IMR-90 (cell line): Measurements from ENCODE around the gene ORC4. TPM values are rescaled to one million over a fixed set of nuclear protein-coding genes. Genes with fewer than 3 reads are reported as not detected.

ENCODE experiments used
- ATAC-seq: fragments of 200-7000 bp; cut with Tn5 transposase; 2 replicates; pipeline ENCODE4 v1.9.1; 2020; ENCODE audit warnings: low read depth, mild to moderate bottlenecking, moderate library complexity
- BruUV-seq: library from RNA; stranded (reverse); fragments of 400-500 nt; replicated peaks from 2 replicates; lab custom pipeline; 2021; lab: Mats Ljungman, UMichigan
- CTCF ChIA-PET: fragments of 300-600 bp; formaldehyde crosslinking; extraction: SDS; loops from one replicate; lab custom pipeline; 2021; ENCODE audit warnings: antibody characterized with exemption; lab: Yijun Ruan, JAX
- POLR2A ChIA-PET: fragments of 300-600 bp; sonication (Branson Sonifier 250); formaldehyde crosslinking; loops from one replicate; lab custom pipeline; 2022; ENCODE audit warnings: antibody characterized with exemption; ENCODE audit not compliant: unreplicated experiment; lab: Charles Lee
- DNase-seq: peaks from one replicate; pipeline ENCODE4 v3.0.0; 2013
- H2AFZ ChIP-seq: replicated peaks from 2 replicates; pipeline ENCODE3; 2013; ENCODE audit warnings: low read length, mild to moderate bottlenecking; ENCODE audit not compliant: poor library complexity
- H2AK5ac ChIP-seq: 2 replicates; pipeline ENCODE4 v1.6.1; 2013; ENCODE audit warnings: low read depth, low read length, inconsistent platforms
- H2AK9ac ChIP-seq: replicated peaks from 2 replicates; pipeline ENCODE3; 2013; ENCODE audit warnings: mild to moderate bottlenecking, low read depth, low read length, moderate library complexity; ENCODE audit not compliant: poor library complexity
- H2BK120ac ChIP-seq: 2 replicates; pipeline ENCODE4 v1.6.1; 2013; ENCODE audit warnings: low read depth, low read length, inconsistent platforms
- H2BK15ac ChIP-seq: 3 replicates; pipeline ENCODE4 v1.6.1; 2013; ENCODE audit warnings: low read depth, low read length, inconsistent platforms
- H2BK20ac ChIP-seq: 2 replicates; pipeline ENCODE4 v1.6.1; 2013; ENCODE audit warnings: low read depth, mild to moderate bottlenecking, inconsistent platforms, low read length, moderate library complexity
- H2BK5ac ChIP-seq: 2 replicates; pipeline ENCODE4 v1.6.1; 2013; ENCODE audit warnings: mild to moderate bottlenecking, low read depth, low read length, inconsistent platforms; ENCODE audit not compliant: poor library complexity, severe bottlenecking
- H3K14ac ChIP-seq: replicated peaks from 2 replicates; pipeline ENCODE4 v1.6.1; 2013; ENCODE audit warnings: low read depth, low read length, inconsistent platforms
- H3K18ac ChIP-seq: 2 replicates; pipeline ENCODE4 v1.6.1; 2013; ENCODE audit warnings: low read depth, low read length, control low read depth
- H3K23ac ChIP-seq: 2 replicates; pipeline ENCODE4 v1.6.1; 2013; ENCODE audit warnings: low read depth, low read length, inconsistent platforms
- H3K27ac ChIP-seq: 2 replicates; pipeline ENCODE4 v1.5.1; 2013; ENCODE audit warnings: mild to moderate bottlenecking, control low read depth, low read length; ENCODE audit not compliant: insufficient read depth
- H3K27me3 ChIP-seq: 2 replicates; pipeline ENCODE4 v1.6.1; 2013; ENCODE audit warnings: low read length; ENCODE audit not compliant: control insufficient read depth, insufficient read depth
- H3K36me3 ChIP-seq: 2 replicates; pipeline ENCODE4 v1.6.1; 2013; ENCODE audit warnings: low read length, mixed read lengths; ENCODE audit not compliant: control insufficient read depth, insufficient read depth
- H3K4ac ChIP-seq: 2 replicates; pipeline ENCODE4 v1.6.1; 2013; ENCODE audit warnings: low read depth, low read length, inconsistent platforms
- H3K4me1 ChIP-seq: 2 replicates; pipeline ENCODE4 v1.6.1; 2013; ENCODE audit warnings: low read length, mixed read lengths; ENCODE audit not compliant: control insufficient read depth, insufficient read depth
- H3K4me2 ChIP-seq: 2 replicates; pipeline ENCODE4 v1.6.1; 2013; ENCODE audit warnings: low read depth, mild to moderate bottlenecking, control low read depth, low read length, moderate library complexity
- H3K4me3 ChIP-seq: 2 replicates; pipeline ENCODE4 v1.5.1; 2013; ENCODE audit warnings: low read depth, mild to moderate bottlenecking, control low read depth, low read length, moderate library complexity; ENCODE audit not compliant: insufficient read depth
- H3K56ac ChIP-seq: 2 replicates; pipeline ENCODE4 v1.6.1; 2013; ENCODE audit warnings: low read length, inconsistent platforms; ENCODE audit not compliant: insufficient read depth; ENCODE audit errors: extremely low read depth
- H3K79me1 ChIP-seq, 2 experiments: 2 replicates each; pipeline ENCODE4 v1.6.1; 2013; ENCODE audit warnings: low read length in 2 of 2, inconsistent platforms in 1 of 2, low read depth in 1 of 2
- H3K9ac ChIP-seq: 2 replicates; pipeline ENCODE4 v1.6.1; 2013; ENCODE audit warnings: low read depth, low read length, control low read depth
- H3K9me1 ChIP-seq: 2 replicates; pipeline ENCODE4 v1.6.1; 2013; ENCODE audit warnings: low read length, inconsistent platforms; ENCODE audit not compliant: insufficient read depth
- H3K9me3 ChIP-seq: 2 replicates; pipeline ENCODE4 v1.6.1; 2013; ENCODE audit warnings: low read length; ENCODE audit not compliant: control insufficient read depth, insufficient read depth
- H4K20me1 ChIP-seq: 2 replicates; pipeline ENCODE4 v1.6.1; 2013; ENCODE audit warnings: low read length, inconsistent platforms; ENCODE audit not compliant: insufficient read depth
- H4K5ac ChIP-seq: 2 replicates; pipeline ENCODE4 v1.6.1; 2013; ENCODE audit warnings: mild to moderate bottlenecking, low read depth, low read length, control low read depth
- H4K8ac ChIP-seq, 2 experiments: 2 replicates each; pipeline ENCODE4 v1.6.1; 2013; ENCODE audit warnings: low read depth in 2 of 2, low read length in 2 of 2, control low read depth in 1 of 2, inconsistent platforms in 1 of 2
- H4K91ac ChIP-seq: 2 replicates; pipeline ENCODE4 v1.6.1; 2013; ENCODE audit warnings: low read depth, low read length, inconsistent platforms; ENCODE audit not compliant: insufficient read depth
- BHLHE40 ChIP-seq: fragments of 150-350 bp; IDR thresholded peaks from 2 replicates; pipeline ENCODE4 v1.6.1; 2016; ENCODE audit warnings: mild to moderate bottlenecking, low read depth, low read length
- CEBPB ChIP-seq: IDR thresholded peaks from 2 replicates; pipeline ENCODE4 v1.6.1; 2012; ENCODE audit warnings: low read depth, low read length, improper control_type of control experiment
- CTCF ChIP-seq: conservative IDR thresholded peaks from 2 replicates; pipeline ENCODE4 v1.5.1; 2012; ENCODE audit warnings: mild to moderate bottlenecking, low read depth, low read length, improper control_type of control experiment
- ELK1 ChIP-seq: fragments of 150-350 bp; IDR thresholded peaks from 2 replicates; pipeline ENCODE4 v1.6.1; 2016; ENCODE audit warnings: low read depth, mild to moderate bottlenecking, low read length, moderate library complexity, borderline replicate concordance
- MAZ ChIP-seq: IDR thresholded peaks from 2 replicates; pipeline ENCODE4 v1.6.1; 2012; ENCODE audit warnings: low read depth, mild to moderate bottlenecking, low read length, improper control_type of control experiment, moderate library complexity, borderline replicate concordance
- MXI1 ChIP-seq: IDR thresholded peaks from 2 replicates; pipeline ENCODE4 v1.6.1; 2012; ENCODE audit warnings: low read depth, mild to moderate bottlenecking, low read length, moderate library complexity, borderline replicate concordance
- POLR2A ChIP-seq: IDR thresholded peaks from 2 replicates; pipeline ENCODE4 v1.6.1; 2012; ENCODE audit warnings: mild to moderate bottlenecking, low read depth, low read length
- RAD21 ChIP-seq: IDR thresholded peaks from 2 replicates; pipeline ENCODE4 v1.6.1; 2012; ENCODE audit warnings: low read length, improper control_type of control experiment
- RCOR1 ChIP-seq: IDR thresholded peaks from 2 replicates; pipeline ENCODE4 v1.6.1; 2012; ENCODE audit warnings: mild to moderate bottlenecking, low read length, improper control_type of control experiment; ENCODE audit not compliant: insufficient replicate concordance
- RFX5 ChIP-seq: IDR thresholded peaks from 2 replicates; pipeline ENCODE4 v1.8.0; 2012; ENCODE audit warnings: low read depth, mild to moderate bottlenecking, low read length, moderate library complexity
- dilution Hi-C: fragments of 300-500 bp; cut with HindIII; formaldehyde crosslinking; loops from one replicate; pipeline ENCODE4 v1.14.3; 2018; ENCODE audit warnings: low sequenced_read_pairs; ENCODE audit not compliant: unreplicated experiment
- in situ Hi-C: fragments of 300-500 bp; cut with MboI; formaldehyde crosslinking; loops from 3 replicates; pipeline ENCODE4 v1.14.3; 2019; ENCODE audit warnings: low sequenced_read_pairs, inconsistent platforms, mixed read lengths
- intact Hi-C: fragments of 100-400 bp; cut with micrococcal nuclease; formaldehyde crosslinking; loops from 2 replicates; pipeline ENCODE4 v1.10.0; 2022
- polyA plus RNA-seq, 3 experiments: library from polyadenylated mRNA; depleted of rRNA; stranded (reverse); fragments of >200 nt; gene quantifications; 2 replicates each; pipeline ENCODE4 v1.2.3, GENCODE V29; 2012; ENCODE audit warnings: low replicate concordance in 1 of 3
- total RNA-seq: library from RNA; depleted of rRNA; stranded (reverse); fragments of >200 nt; gene quantifications from 2 replicates; pipeline ENCODE4 v1.2.3, GENCODE V29; 2012

The ORC4 gene
- total and polyA plus RNA-seq, 2 of the 4 experiments (the other 2 are of a cell fraction): 20.6 to 23.5 TPM

GRCh38 chr2:147882631-147883030 is 137.9 kb downstream of the ORC4 start:
- Histone ChIP-seq H3K14ac (no peak overlapping the region), H2BK20ac (no peak overlapping the region), H2BK120ac (no peak overlapping the region), H3K9me1 (no peaks in the 10 kb centered on the region), H3K56ac (no peak overlapping the region), H4K20me1 (no peaks in the 10 kb centered on the region; the same call in 1 of the 2 replicates), H3K18ac (no peak overlapping the region), H3K27ac (no peak overlapping the region), H2BK15ac (no peak overlapping the region), H4K8ac (no peak overlapping the region), H3K9me3 (no peaks in the 10 kb centered on the region), H3K79me1 (peaks cover 0 to 14% of the 10 kb centered on the region in 2 experiments; a peak in 1 of 4 replicates), H2AK5ac (no peak overlapping the region), H2BK5ac (no peak overlapping the region), H3K4me1 (peaks cover 2% of the 10 kb centered on the region; the same call in 1 of the 2 replicates), H3K4me3 (no peak overlapping the region), H4K91ac (no peak overlapping the region), H3K27me3 (no peaks in the 10 kb centered on the region), H2AK9ac (no peak overlapping the region), H3K4me2 (no peak overlapping the region), H3K9ac (no peak overlapping the region), H4K5ac (no peak overlapping the region), H3K4ac (no peak overlapping the region), H2AFZ (no peak overlapping the region), H3K36me3 (no peaks in the 10 kb centered on the region), H3K23ac (no peak overlapping the region)
- ChIA-PET POLR2A (no interaction called here), CTCF (no interaction called here)
- no peak for TF ChIP-seq RCOR1
- TF ChIP-seq MAZ: no peak
- TF ChIP-seq MXI1: no peak
- no peak for TF ChIP-seq CTCF
- TF ChIP-seq ELK1: no peak
- TF ChIP-seq RFX5: no peak
- TF ChIP-seq RAD21: no peak
- no peak for TF ChIP-seq BHLHE40
- TF ChIP-seq CEBPB: no peak
- TF ChIP-seq POLR2A: no peak
- DNase-seq (no peak), ATAC-seq (no peak)
- in situ Hi-C loops: no loop called here
- dilution Hi-C loops: no loop called here
- no TSS peak for BruUV-seq
- intact Hi-C loops: no loop called here
